Measurements from ENCODE around the gene DDX11.
"Not testable (repeated sequence)": the region's sequence is repeated elsewhere in the genome, so short reads cannot be mapped to it uniquely, and the experiment has no call there.

DDX11 gene

DNA sequence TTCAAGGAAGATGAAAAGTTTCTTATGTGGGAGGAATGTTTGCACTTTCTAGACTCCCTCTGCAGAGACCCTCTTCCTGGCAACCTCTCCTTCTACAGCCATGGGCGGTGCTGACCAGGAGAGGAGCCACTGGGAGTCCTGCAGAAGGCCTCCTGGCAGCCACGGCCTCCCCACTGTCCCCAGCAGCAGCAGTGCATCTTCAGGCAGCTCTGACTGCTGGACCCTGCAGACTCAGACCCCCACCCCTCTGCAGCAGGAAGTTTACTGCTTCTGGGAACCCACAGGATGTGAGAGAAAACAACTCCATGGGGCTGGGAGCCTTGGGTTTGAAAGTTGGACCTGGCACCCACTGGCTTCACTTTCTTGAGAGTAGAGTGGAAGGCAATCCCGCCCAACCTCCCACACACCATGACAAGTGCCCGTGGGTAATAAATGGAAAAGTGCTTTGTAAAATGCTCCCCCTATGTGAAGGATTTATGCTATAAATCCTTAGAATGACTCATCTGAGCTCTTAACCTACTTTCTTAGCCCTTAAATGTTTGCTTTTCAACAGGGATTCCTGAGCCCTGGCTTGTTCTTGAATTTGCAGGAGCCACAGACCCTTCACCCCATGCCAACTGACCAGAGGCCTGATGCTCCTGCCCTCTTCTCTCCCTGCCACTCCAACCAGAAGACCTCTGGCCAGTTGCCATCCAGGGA, 37.5 kb upstream of the DDX11 start:
- no peak overlapping the region for H3K9ac ChIP-seq (ENCODE audit: low read length in 5 of 5)
- no peaks in the 10 kb centered on the region for H3K36me3 ChIP-seq (ENCODE audit: control insufficient read depth in 5 of 5, insufficient read depth in 5 of 5, low read length in 5 of 5)
- H3K9me3 ChIP-seq (ENCODE audit: control insufficient read depth in 5 of 5, low read length in 5 of 5) = no peaks in the 10 kb centered on the region
- H3K4me1 ChIP-seq (ENCODE audit: control insufficient read depth in 5 of 5, insufficient read depth in 5 of 5, low read length in 5 of 5) = no peaks in the 10 kb centered on the region
- H3K4me3 ChIP-seq (ENCODE audit: low read depth in 1 of 5, low read length in 5 of 5) = no peak overlapping the region
- H3K27me3 ChIP-seq (ENCODE audit: control insufficient read depth in 5 of 5, insufficient read depth in 4 of 5, low read length in 5 of 5) = peaks cover 0 to 2% (median 0%) of the 10 kb centered on the region in 5 donors
- no peak overlapping the region for H3K27ac ChIP-seq (ENCODE audit: low read depth, low read length)

DNA sequence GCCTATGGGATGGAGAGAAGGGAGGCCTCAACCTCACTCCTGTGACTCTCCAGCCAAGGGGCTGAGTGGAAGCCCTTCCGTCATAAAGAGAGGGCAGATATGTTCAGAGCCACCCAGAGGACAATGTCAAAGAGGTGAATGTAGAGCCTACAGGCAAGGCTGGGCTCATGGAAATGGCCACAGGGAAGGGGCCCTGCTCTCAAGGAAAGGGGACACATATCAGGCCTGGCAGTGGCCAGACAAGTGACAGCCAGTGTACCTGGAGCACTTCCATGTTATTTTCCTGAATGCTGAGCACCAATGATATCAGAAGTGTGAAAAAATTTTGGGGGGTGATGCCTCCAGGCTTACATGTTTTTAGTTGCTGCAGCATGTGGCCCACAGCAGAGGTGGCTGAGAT, 36.6 kb upstream of the DDX11 start:
- no peak overlapping the region for H3K4me3 ChIP-seq (ENCODE audit: low read depth in 1 of 5, low read length in 5 of 5)
- H3K36me3 ChIP-seq (ENCODE audit: control insufficient read depth in 5 of 5, insufficient read depth in 5 of 5, low read length in 5 of 5) = no peaks in the 10 kb centered on the region
- H3K9ac ChIP-seq (ENCODE audit: low read length in 5 of 5) = no peak overlapping the region
- no peak overlapping the region for H3K27ac ChIP-seq (ENCODE audit: low read depth, low read length)
- no peaks in the 10 kb centered on the region for H3K4me1 ChIP-seq (ENCODE audit: control insufficient read depth in 5 of 5, insufficient read depth in 5 of 5, low read length in 5 of 5)
- H3K27me3 ChIP-seq (ENCODE audit: control insufficient read depth in 5 of 5, insufficient read depth in 4 of 5, low read length in 5 of 5) = peaks cover 0 to 2% (median 0%) of the 10 kb centered on the region in 5 donors
- no peaks in the 10 kb centered on the region for H3K9me3 ChIP-seq (ENCODE audit: control insufficient read depth in 5 of 5, low read length in 5 of 5)

DNA sequence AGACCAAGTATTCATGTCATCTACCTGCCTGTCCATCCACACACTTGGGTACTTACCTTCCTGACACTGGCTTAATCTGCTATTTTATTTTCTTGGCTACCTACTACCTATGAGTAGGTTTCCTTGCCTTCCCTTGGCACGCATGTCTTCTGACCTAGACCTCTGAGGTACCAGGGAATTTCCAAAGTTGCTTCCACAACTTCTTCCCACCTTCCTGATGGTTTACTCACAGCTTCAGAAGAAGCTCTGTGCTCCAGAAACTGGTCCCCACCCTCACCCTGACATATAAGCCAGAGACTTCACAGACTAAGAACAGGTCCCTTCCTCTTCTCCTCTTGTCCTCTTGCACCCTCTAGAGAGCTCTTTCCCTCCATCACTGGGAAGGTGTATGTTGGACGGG, 35.7 kb upstream of the DDX11 start:
- H3K9ac ChIP-seq (ENCODE audit: low read length in 5 of 5) = no peak overlapping the region
- peaks cover 0 to 2% (median 0%) of the 10 kb centered on the region in 5 donors for H3K27me3 ChIP-seq (ENCODE audit: control insufficient read depth in 5 of 5, insufficient read depth in 4 of 5, low read length in 5 of 5)
- no peaks in the 10 kb centered on the region for H3K4me1 ChIP-seq (ENCODE audit: control insufficient read depth in 5 of 5, insufficient read depth in 5 of 5, low read length in 5 of 5)
- H3K36me3 ChIP-seq (ENCODE audit: control insufficient read depth in 5 of 5, insufficient read depth in 5 of 5, low read length in 5 of 5) = no peaks in the 10 kb centered on the region
- no peak overlapping the region for H3K4me3 ChIP-seq (ENCODE audit: low read depth in 1 of 5, low read length in 5 of 5)
- H3K9me3 ChIP-seq (ENCODE audit: control insufficient read depth in 5 of 5, low read length in 5 of 5) = no peaks in the 10 kb centered on the region
- H3K27ac ChIP-seq (ENCODE audit: low read depth, low read length) = no peak overlapping the region

DNA sequence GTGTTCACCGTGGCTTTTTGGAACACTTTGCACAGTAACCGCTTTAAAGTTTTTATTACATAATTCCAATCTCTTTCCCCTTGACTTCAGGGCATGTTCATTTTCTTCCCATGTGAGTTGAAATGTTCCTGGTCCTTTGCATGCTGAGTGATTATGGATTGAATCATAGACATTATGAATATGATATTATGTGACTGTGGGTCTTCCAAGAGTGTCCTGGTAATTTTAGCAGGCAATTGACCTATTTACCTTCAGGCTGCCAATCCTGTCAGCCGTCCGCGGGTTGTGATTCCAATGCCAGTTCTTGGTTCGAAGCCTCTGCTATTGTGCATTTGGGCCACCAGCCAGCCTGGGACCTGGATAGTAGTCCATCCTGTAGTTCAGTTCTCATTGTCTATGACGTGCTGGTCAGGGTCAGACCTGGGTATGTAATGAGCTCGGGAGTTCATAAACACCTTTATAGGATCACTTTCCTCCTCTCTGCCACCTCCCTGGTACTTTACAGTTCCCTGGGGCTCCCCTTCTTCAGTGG, 32.6 kb upstream of the DDX11 start:
- peaks cover 0 to 2% (median 0%) of the 10 kb centered on the region in 5 donors for H3K27me3 ChIP-seq (ENCODE audit: control insufficient read depth in 5 of 5, insufficient read depth in 4 of 5, low read length in 5 of 5)
- no peaks in the 10 kb centered on the region for H3K9me3 ChIP-seq (ENCODE audit: control insufficient read depth in 5 of 5, low read length in 5 of 5)
- no peaks in the 10 kb centered on the region for H3K36me3 ChIP-seq (ENCODE audit: control insufficient read depth in 5 of 5, insufficient read depth in 5 of 5, low read length in 5 of 5)
- H3K27ac ChIP-seq (ENCODE audit: low read depth, low read length) = no peak overlapping the region
- H3K9ac ChIP-seq (ENCODE audit: low read length in 5 of 5) = no peak overlapping the region
- no peak overlapping the region for H3K4me3 ChIP-seq (ENCODE audit: low read depth in 1 of 5, low read length in 5 of 5)
- no peaks in the 10 kb centered on the region for H3K4me1 ChIP-seq (ENCODE audit: control insufficient read depth in 5 of 5, insufficient read depth in 5 of 5, low read length in 5 of 5)

DNA sequence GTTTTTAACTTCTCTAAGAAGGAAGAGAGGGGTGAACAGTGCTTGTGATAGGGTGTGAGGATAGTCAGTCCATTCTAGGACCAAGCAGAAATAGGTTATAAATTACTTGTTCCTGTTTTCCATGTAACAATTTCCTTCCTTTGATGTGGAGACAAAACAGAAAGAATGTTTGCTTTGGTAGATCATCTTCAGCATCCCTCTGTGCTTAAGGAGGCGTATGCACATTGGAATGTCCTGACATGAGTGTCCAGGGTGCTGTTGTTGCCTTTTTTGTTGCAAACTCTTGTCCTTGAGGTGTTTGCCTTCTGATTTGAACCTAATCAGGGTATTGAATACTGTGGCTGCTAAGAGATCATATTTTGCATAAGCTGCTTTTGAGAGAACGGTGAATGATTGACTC, 23.5 kb upstream of the DDX11 start:
- H3K36me3 ChIP-seq (ENCODE audit: control insufficient read depth in 5 of 5, insufficient read depth in 5 of 5, low read length in 5 of 5); H3K9ac ChIP-seq (ENCODE audit: low read length in 5 of 5); H3K27ac ChIP-seq (ENCODE audit: low read depth, low read length); H3K4me3 ChIP-seq (ENCODE audit: low read depth in 1 of 5, low read length in 5 of 5); H3K27me3 ChIP-seq (ENCODE audit: control insufficient read depth in 5 of 5, insufficient read depth in 4 of 5, low read length in 5 of 5); H3K4me1 ChIP-seq (ENCODE audit: control insufficient read depth in 5 of 5, insufficient read depth in 5 of 5, low read length in 5 of 5); H3K9me3 ChIP-seq (ENCODE audit: control insufficient read depth in 5 of 5, low read length in 5 of 5): not testable (repeated sequence)

DNA sequence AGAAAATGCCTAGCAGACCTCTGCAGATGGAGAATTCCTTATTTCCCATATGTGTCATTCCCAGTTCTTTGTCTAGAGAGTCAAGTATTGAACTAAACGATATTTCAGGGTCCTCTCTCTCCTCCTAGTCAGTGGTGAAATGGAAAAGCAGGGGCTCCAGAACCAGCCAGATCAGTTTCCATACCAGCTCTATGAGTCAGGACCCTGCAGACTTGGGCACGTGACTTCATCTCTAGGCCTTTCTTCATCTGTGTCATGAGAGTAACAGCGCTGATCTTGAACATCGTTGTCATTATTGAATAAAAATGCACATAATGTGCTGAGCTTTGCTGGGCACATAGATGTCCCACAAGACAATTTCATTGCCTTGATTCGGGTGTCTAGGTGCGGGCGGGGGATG, 23.1 kb upstream of the DDX11 start:
- H3K27me3 ChIP-seq (ENCODE audit: control insufficient read depth in 5 of 5, insufficient read depth in 4 of 5, low read length in 5 of 5); H3K9ac ChIP-seq (ENCODE audit: low read length in 5 of 5); H3K4me3 ChIP-seq (ENCODE audit: low read depth in 1 of 5, low read length in 5 of 5); H3K9me3 ChIP-seq (ENCODE audit: control insufficient read depth in 5 of 5, low read length in 5 of 5); H3K27ac ChIP-seq (ENCODE audit: low read depth, low read length); H3K4me1 ChIP-seq (ENCODE audit: control insufficient read depth in 5 of 5, insufficient read depth in 5 of 5, low read length in 5 of 5); H3K36me3 ChIP-seq (ENCODE audit: control insufficient read depth in 5 of 5, insufficient read depth in 5 of 5, low read length in 5 of 5): not testable (repeated sequence)

DNA sequence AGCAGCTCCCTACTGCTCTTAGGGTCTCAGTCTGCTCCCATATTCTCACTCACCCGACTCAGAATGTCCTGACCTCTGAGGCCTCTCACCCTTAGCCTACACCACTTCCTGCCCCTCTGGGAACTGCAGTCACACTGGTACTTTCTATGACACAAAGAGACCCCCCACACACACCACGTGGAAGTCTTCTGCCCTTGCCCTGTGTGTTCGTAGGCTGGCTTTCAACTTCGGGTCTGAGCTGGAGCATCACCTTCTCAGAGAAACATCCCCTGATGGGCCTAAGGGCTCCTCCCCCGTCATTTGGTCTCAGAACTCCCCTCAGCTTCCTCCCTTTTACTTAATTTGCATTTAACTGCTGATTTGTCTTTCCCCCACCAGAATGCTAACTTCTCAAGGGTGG, 22.0 kb upstream of the DDX11 start:
- H3K36me3 ChIP-seq (ENCODE audit: control insufficient read depth in 5 of 5, insufficient read depth in 5 of 5, low read length in 5 of 5); H3K27me3 ChIP-seq (ENCODE audit: control insufficient read depth in 5 of 5, insufficient read depth in 4 of 5, low read length in 5 of 5); H3K27ac ChIP-seq (ENCODE audit: low read depth, low read length); H3K4me3 ChIP-seq (ENCODE audit: low read depth in 1 of 5, low read length in 5 of 5); H3K4me1 ChIP-seq (ENCODE audit: control insufficient read depth in 5 of 5, insufficient read depth in 5 of 5, low read length in 5 of 5); H3K9ac ChIP-seq (ENCODE audit: low read length in 5 of 5); H3K9me3 ChIP-seq (ENCODE audit: control insufficient read depth in 5 of 5, low read length in 5 of 5): not testable (repeated sequence)

DNA sequence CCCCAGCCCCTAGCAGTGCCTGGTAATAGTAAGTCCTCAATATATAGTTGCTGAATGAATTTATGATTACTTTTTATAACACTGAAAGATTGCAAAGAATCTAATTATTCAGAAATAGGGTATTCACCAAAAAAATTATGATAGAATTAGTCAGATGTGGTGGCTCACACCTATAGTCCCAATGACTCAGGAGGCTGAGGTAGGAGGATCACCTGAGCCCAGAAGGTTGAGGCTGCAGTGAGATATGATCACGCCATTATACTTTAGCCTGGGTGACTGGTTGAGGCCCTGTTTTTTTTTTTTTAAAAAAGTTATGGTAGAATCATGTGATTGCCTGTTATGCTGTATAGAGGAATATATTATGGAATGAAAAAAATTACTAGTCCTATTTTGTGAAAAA, 21.5 kb upstream of the DDX11 start:
- H3K27me3 ChIP-seq (ENCODE audit: control insufficient read depth in 5 of 5, insufficient read depth in 4 of 5, low read length in 5 of 5); H3K4me3 ChIP-seq (ENCODE audit: low read depth in 1 of 5, low read length in 5 of 5); H3K36me3 ChIP-seq (ENCODE audit: control insufficient read depth in 5 of 5, insufficient read depth in 5 of 5, low read length in 5 of 5); H3K4me1 ChIP-seq (ENCODE audit: control insufficient read depth in 5 of 5, insufficient read depth in 5 of 5, low read length in 5 of 5); H3K9me3 ChIP-seq (ENCODE audit: control insufficient read depth in 5 of 5, low read length in 5 of 5); H3K9ac ChIP-seq (ENCODE audit: low read length in 5 of 5); H3K27ac ChIP-seq (ENCODE audit: low read depth, low read length): not testable (repeated sequence)

DNA sequence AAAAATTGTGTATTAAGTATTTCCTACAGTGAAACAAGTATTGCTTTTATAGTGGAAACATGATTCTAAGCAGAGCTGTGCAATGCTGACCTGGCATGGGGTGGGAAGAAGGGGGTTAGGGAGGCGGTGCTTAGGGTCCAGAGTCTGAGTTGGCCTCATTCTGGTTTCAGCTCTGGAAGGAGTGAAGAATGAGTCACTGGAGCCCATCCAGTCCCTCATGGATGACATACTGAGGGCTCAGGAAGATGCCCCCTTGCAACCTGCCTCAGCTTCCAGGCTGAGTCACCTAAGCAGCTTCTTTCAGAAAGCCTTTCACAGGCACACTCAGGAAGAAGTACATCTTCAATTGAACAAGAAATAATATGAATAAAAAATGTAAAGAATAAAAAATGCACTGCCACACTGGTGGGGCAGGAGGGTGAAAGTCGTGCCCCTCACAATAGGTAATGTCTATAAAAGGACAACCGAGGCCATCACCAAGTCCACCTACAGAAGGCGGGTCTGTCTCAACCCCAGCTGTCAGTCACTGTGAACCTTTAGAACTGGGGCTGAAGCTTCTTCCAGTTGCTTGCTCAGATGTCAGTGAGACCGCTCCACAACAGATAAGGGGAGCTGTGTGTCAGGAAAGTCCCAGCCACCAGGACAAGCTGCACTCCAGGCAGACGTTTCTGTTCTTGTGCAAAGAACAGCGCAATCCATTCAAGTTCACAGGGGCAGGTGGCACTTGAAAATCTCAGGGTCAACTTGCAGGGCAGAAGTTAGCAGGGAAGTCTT, 20.8 kb upstream of the DDX11 start:
- not testable (repeated sequence) for H3K4me3 ChIP-seq (ENCODE audit: low read depth in 1 of 5, low read length in 5 of 5); H3K9ac ChIP-seq (ENCODE audit: low read length in 5 of 5); H3K27ac ChIP-seq (ENCODE audit: low read depth, low read length); H3K36me3 ChIP-seq (ENCODE audit: control insufficient read depth in 5 of 5, insufficient read depth in 5 of 5, low read length in 5 of 5); H3K4me1 ChIP-seq (ENCODE audit: control insufficient read depth in 5 of 5, insufficient read depth in 5 of 5, low read length in 5 of 5); H3K27me3 ChIP-seq (ENCODE audit: control insufficient read depth in 5 of 5, insufficient read depth in 4 of 5, low read length in 5 of 5); H3K9me3 ChIP-seq (ENCODE audit: control insufficient read depth in 5 of 5, low read length in 5 of 5)

DNA sequence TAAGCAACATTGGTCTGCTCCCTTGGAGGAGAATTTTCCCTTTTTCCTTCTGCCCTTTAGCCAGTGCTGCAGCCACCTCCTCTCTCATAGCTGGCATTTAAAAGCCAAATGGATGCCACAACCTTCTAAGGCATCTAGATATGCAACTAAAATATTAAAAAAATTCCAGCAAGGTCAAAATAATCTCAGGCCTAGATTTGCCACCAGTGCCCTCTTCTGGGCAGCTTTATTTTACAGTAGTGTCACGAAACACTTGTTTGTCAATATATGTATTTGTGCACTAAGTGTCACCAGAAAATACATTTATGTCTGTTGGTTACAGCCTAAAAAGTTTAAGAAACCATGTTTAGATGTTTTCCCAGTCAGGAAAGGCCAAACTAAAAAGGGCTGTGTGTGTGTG, 19.7 kb upstream of the DDX11 start:
- H3K27me3 ChIP-seq (ENCODE audit: control insufficient read depth in 5 of 5, insufficient read depth in 4 of 5, low read length in 5 of 5); H3K9me3 ChIP-seq (ENCODE audit: control insufficient read depth in 5 of 5, low read length in 5 of 5); H3K9ac ChIP-seq (ENCODE audit: low read length in 5 of 5); H3K27ac ChIP-seq (ENCODE audit: low read depth, low read length); H3K4me1 ChIP-seq (ENCODE audit: control insufficient read depth in 5 of 5, insufficient read depth in 5 of 5, low read length in 5 of 5); H3K36me3 ChIP-seq (ENCODE audit: control insufficient read depth in 5 of 5, insufficient read depth in 5 of 5, low read length in 5 of 5); H3K4me3 ChIP-seq (ENCODE audit: low read depth in 1 of 5, low read length in 5 of 5): not testable (repeated sequence)

All from subcutaneous abdominal adipose tissue (tissue), 5 donors.